IMR-90 (cell line): ENCODE results near the gene TP53TG5. TPM values are rescaled to one million over a fixed set of nuclear protein-coding genes. Genes with fewer than 3 reads are reported as not detected.
A peak's percentile ranks its signal among the peaks of the same experiment; 100 is the strongest.

Experiments
- ATAC-seq: fragments of 200-7000 bp; cut with Tn5 transposase; 2 replicates; pipeline ENCODE4 v1.9.1; 2020; ENCODE audit warnings: low read depth, mild to moderate bottlenecking, moderate library complexity
- BruUV-seq: library from RNA; stranded (reverse); fragments of 400-500 nt; replicated peaks from 2 replicates; lab custom pipeline; 2021; lab: Mats Ljungman, UMichigan
- CTCF ChIA-PET: fragments of 300-600 bp; formaldehyde crosslinking; extraction: SDS; loops from one replicate; lab custom pipeline; 2021; ENCODE audit warnings: antibody characterized with exemption; lab: Yijun Ruan, JAX
- POLR2A ChIA-PET: fragments of 300-600 bp; sonication (Branson Sonifier 250); formaldehyde crosslinking; loops from one replicate; lab custom pipeline; 2022; ENCODE audit warnings: antibody characterized with exemption; ENCODE audit not compliant: unreplicated experiment; lab: Charles Lee
- DNase-seq: peaks from one replicate; pipeline ENCODE4 v3.0.0; 2013
- H2AFZ ChIP-seq: replicated peaks from 2 replicates; pipeline ENCODE3; 2013; ENCODE audit warnings: low read length, mild to moderate bottlenecking; ENCODE audit not compliant: poor library complexity
- H2AK5ac ChIP-seq: 2 replicates; pipeline ENCODE4 v1.6.1; 2013; ENCODE audit warnings: low read depth, low read length, inconsistent platforms
- H2AK9ac ChIP-seq: replicated peaks from 2 replicates; pipeline ENCODE3; 2013; ENCODE audit warnings: mild to moderate bottlenecking, low read depth, low read length, moderate library complexity; ENCODE audit not compliant: poor library complexity
- H2BK120ac ChIP-seq: 2 replicates; pipeline ENCODE4 v1.6.1; 2013; ENCODE audit warnings: low read depth, low read length, inconsistent platforms
- H2BK15ac ChIP-seq: 3 replicates; pipeline ENCODE4 v1.6.1; 2013; ENCODE audit warnings: low read depth, low read length, inconsistent platforms
- H2BK20ac ChIP-seq: 2 replicates; pipeline ENCODE4 v1.6.1; 2013; ENCODE audit warnings: low read depth, mild to moderate bottlenecking, inconsistent platforms, low read length, moderate library complexity
- H2BK5ac ChIP-seq: 2 replicates; pipeline ENCODE4 v1.6.1; 2013; ENCODE audit warnings: mild to moderate bottlenecking, low read depth, low read length, inconsistent platforms; ENCODE audit not compliant: poor library complexity, severe bottlenecking
- H3K14ac ChIP-seq: replicated peaks from 2 replicates; pipeline ENCODE4 v1.6.1; 2013; ENCODE audit warnings: low read depth, low read length, inconsistent platforms
- H3K18ac ChIP-seq: 2 replicates; pipeline ENCODE4 v1.6.1; 2013; ENCODE audit warnings: low read depth, low read length, control low read depth
- H3K23ac ChIP-seq: 2 replicates; pipeline ENCODE4 v1.6.1; 2013; ENCODE audit warnings: low read depth, low read length, inconsistent platforms
- H3K27ac ChIP-seq: 2 replicates; pipeline ENCODE4 v1.5.1; 2013; ENCODE audit warnings: mild to moderate bottlenecking, control low read depth, low read length; ENCODE audit not compliant: insufficient read depth
- H3K27me3 ChIP-seq: 2 replicates; pipeline ENCODE4 v1.6.1; 2013; ENCODE audit warnings: low read length; ENCODE audit not compliant: control insufficient read depth, insufficient read depth
- H3K36me3 ChIP-seq: 2 replicates; pipeline ENCODE4 v1.6.1; 2013; ENCODE audit warnings: low read length, mixed read lengths; ENCODE audit not compliant: control insufficient read depth, insufficient read depth
- H3K4ac ChIP-seq: 2 replicates; pipeline ENCODE4 v1.6.1; 2013; ENCODE audit warnings: low read depth, low read length, inconsistent platforms
- H3K4me1 ChIP-seq: 2 replicates; pipeline ENCODE4 v1.6.1; 2013; ENCODE audit warnings: low read length, mixed read lengths; ENCODE audit not compliant: control insufficient read depth, insufficient read depth
- H3K4me2 ChIP-seq: 2 replicates; pipeline ENCODE4 v1.6.1; 2013; ENCODE audit warnings: low read depth, mild to moderate bottlenecking, control low read depth, low read length, moderate library complexity
- H3K4me3 ChIP-seq: 2 replicates; pipeline ENCODE4 v1.5.1; 2013; ENCODE audit warnings: low read depth, mild to moderate bottlenecking, control low read depth, low read length, moderate library complexity; ENCODE audit not compliant: insufficient read depth
- H3K56ac ChIP-seq: 2 replicates; pipeline ENCODE4 v1.6.1; 2013; ENCODE audit warnings: low read length, inconsistent platforms; ENCODE audit not compliant: insufficient read depth; ENCODE audit errors: extremely low read depth
- H3K79me1 ChIP-seq, 2 experiments: 2 replicates each; pipeline ENCODE4 v1.6.1; 2013; ENCODE audit warnings: low read length in 2 of 2, inconsistent platforms in 1 of 2, low read depth in 1 of 2
- H3K9ac ChIP-seq: 2 replicates; pipeline ENCODE4 v1.6.1; 2013; ENCODE audit warnings: low read depth, low read length, control low read depth
- H3K9me1 ChIP-seq: 2 replicates; pipeline ENCODE4 v1.6.1; 2013; ENCODE audit warnings: low read length, inconsistent platforms; ENCODE audit not compliant: insufficient read depth
- H3K9me3 ChIP-seq: 2 replicates; pipeline ENCODE4 v1.6.1; 2013; ENCODE audit warnings: low read length; ENCODE audit not compliant: control insufficient read depth, insufficient read depth
- H4K20me1 ChIP-seq: 2 replicates; pipeline ENCODE4 v1.6.1; 2013; ENCODE audit warnings: low read length, inconsistent platforms; ENCODE audit not compliant: insufficient read depth
- H4K5ac ChIP-seq: 2 replicates; pipeline ENCODE4 v1.6.1; 2013; ENCODE audit warnings: mild to moderate bottlenecking, low read depth, low read length, control low read depth
- H4K8ac ChIP-seq, 2 experiments: 2 replicates each; pipeline ENCODE4 v1.6.1; 2013; ENCODE audit warnings: low read depth in 2 of 2, low read length in 2 of 2, control low read depth in 1 of 2, inconsistent platforms in 1 of 2
- H4K91ac ChIP-seq: 2 replicates; pipeline ENCODE4 v1.6.1; 2013; ENCODE audit warnings: low read depth, low read length, inconsistent platforms; ENCODE audit not compliant: insufficient read depth
- BHLHE40 ChIP-seq: fragments of 150-350 bp; IDR thresholded peaks from 2 replicates; pipeline ENCODE4 v1.6.1; 2016; ENCODE audit warnings: mild to moderate bottlenecking, low read depth, low read length
- CEBPB ChIP-seq: IDR thresholded peaks from 2 replicates; pipeline ENCODE4 v1.6.1; 2012; ENCODE audit warnings: low read depth, low read length, improper control_type of control experiment
- CHD1 ChIP-seq: IDR thresholded peaks from 2 replicates; pipeline ENCODE4 v1.6.1; 2012; ENCODE audit warnings: low read depth, low read length, improper control_type of control experiment
- FOS ChIP-seq: fragments of 150-350 bp; IDR thresholded peaks from 2 replicates; pipeline ENCODE4 v1.6.1; 2016; ENCODE audit warnings: low read depth, low read length
- MAFK ChIP-seq: IDR thresholded peaks from 2 replicates; pipeline ENCODE4 v1.6.1; 2012; ENCODE audit warnings: low read depth, low read length, improper control_type of control experiment
- MXI1 ChIP-seq: IDR thresholded peaks from 2 replicates; pipeline ENCODE4 v1.6.1; 2012; ENCODE audit warnings: low read depth, mild to moderate bottlenecking, low read length, moderate library complexity, borderline replicate concordance
- NFE2L2 ChIP-seq: fragments of 150-350 bp; IDR thresholded peaks from 2 replicates; pipeline ENCODE4 v1.6.1; 2016; ENCODE audit warnings: low read depth, mild to moderate bottlenecking, low read length
- RAD21 ChIP-seq: IDR thresholded peaks from 2 replicates; pipeline ENCODE4 v1.6.1; 2012; ENCODE audit warnings: low read length, improper control_type of control experiment
- RCOR1 ChIP-seq: IDR thresholded peaks from 2 replicates; pipeline ENCODE4 v1.6.1; 2012; ENCODE audit warnings: mild to moderate bottlenecking, low read length, improper control_type of control experiment; ENCODE audit not compliant: insufficient replicate concordance
- RFX5 ChIP-seq: IDR thresholded peaks from 2 replicates; pipeline ENCODE4 v1.8.0; 2012; ENCODE audit warnings: low read depth, mild to moderate bottlenecking, low read length, moderate library complexity
- SMC3 ChIP-seq: fragments of 150-350 bp; IDR thresholded peaks from 2 replicates; pipeline ENCODE4 v1.6.1; 2016; ENCODE audit warnings: low read depth, mild to moderate bottlenecking, antibody characterized with exemption, low read length, moderate library complexity
- WGBS, 2 experiments: methylation state at CpG; one replicate each; pipeline versions ENCODE4 v1.1.5 to v1.1.7; 2013; ENCODE audit warnings: missing lambda C conversion rate in 2 of 2; ENCODE audit not compliant: insufficient read length in 1 of 2; ENCODE audit errors: extremely low coverage in 2 of 2; 5-methylcytosine and 5-hydroxymethylcytosine counted together
- dilution Hi-C: fragments of 300-500 bp; cut with HindIII; formaldehyde crosslinking; loops from one replicate; pipeline ENCODE4 v1.14.3; 2018; ENCODE audit warnings: low sequenced_read_pairs; ENCODE audit not compliant: unreplicated experiment
- in situ Hi-C: fragments of 300-500 bp; cut with MboI; formaldehyde crosslinking; loops from 3 replicates; pipeline ENCODE4 v1.14.3; 2019; ENCODE audit warnings: low sequenced_read_pairs, inconsistent platforms, mixed read lengths
- intact Hi-C: fragments of 100-400 bp; cut with micrococcal nuclease; formaldehyde crosslinking; loops from 2 replicates; pipeline ENCODE4 v1.10.0; 2022
- polyA plus RNA-seq, 3 experiments: library from polyadenylated mRNA; depleted of rRNA; stranded (reverse); fragments of >200 nt; gene quantifications; 2 replicates each; pipeline ENCODE4 v1.2.3, GENCODE V29; 2012; ENCODE audit warnings: low replicate concordance in 1 of 3
- total RNA-seq: library from RNA; depleted of rRNA; stranded (reverse); fragments of >200 nt; gene quantifications from 2 replicates; pipeline ENCODE4 v1.2.3, GENCODE V29; 2012
- TF ChIP-seq, protein P1 (sequence below): fragments of 150-350 bp; IDR thresholded peaks from 2 replicates; pipeline ENCODE4 v1.6.1; 2016; ENCODE audit warnings: low read depth, mild to moderate bottlenecking, low read length, moderate library complexity, borderline replicate concordance
- TF ChIP-seq, protein P2 (sequence below): conservative IDR thresholded peaks from 2 replicates; pipeline ENCODE4 v1.5.1; 2012; ENCODE audit warnings: mild to moderate bottlenecking, low read depth, low read length, improper control_type of control experiment
- TF ChIP-seq, protein P3 (sequence below): fragments of 150-350 bp; IDR thresholded peaks from 2 replicates; pipeline ENCODE4 v1.6.1; 2017; ENCODE audit warnings: mild to moderate bottlenecking, antibody characterized with exemption, low read length, low read depth

The TP53TG5 gene
- total and polyA plus RNA-seq, 2 of the 4 experiments (the other 2 are of a cell fraction): not detected

- no peak overlapping the region for H2BK120ac ChIP-seq
- H2AFZ ChIP-seq: peak overlapping the region; percentile 88
- H3K4me3 ChIP-seq: peak overlapping the region; percentile 37
- no peak overlapping the region for H2AK5ac ChIP-seq
- no peaks in the 10 kb centered on the region for H3K9me1 ChIP-seq
- no peak overlapping the region for H3K27ac ChIP-seq
- H3K14ac ChIP-seq: no peak overlapping the region; the same call in 1 of the 2 replicates
- H3K4me1 ChIP-seq: no peaks in the 10 kb centered on the region; the same call in 1 of the 2 replicates
- H2BK20ac ChIP-seq: peak overlapping the region; percentile 72; the same call in 1 of the 2 replicates
- peaks cover 0 to 2% of the 10 kb centered on the region in 2 experiments; a peak in 1 of 4 replicates for H3K79me1 ChIP-seq
- CTCF ChIA-PET: interaction anchor here (0.6 to 3.7 kb wide), 24 partner anchors 9 to 406 kb away, joined by 3 to 38 read pairs (median 4); partner anchors contain the start of gene SYS1
- 53% methylated on average over 5 of the region's 38 CpGs; no CpG with 5 or more reads in 1 of the 2 experiments for WGBS, 2 experiments
- peak overlapping the region; percentile 78 for H3K4me2 ChIP-seq
- peak overlapping the region; percentile 53 for H2AK9ac ChIP-seq
- H4K20me1 ChIP-seq: no peaks in the 10 kb centered on the region
- DNase-seq: peak; percentile 66
- peak overlapping the region; percentile 4; the same call in 1 of the 2 replicates for H4K5ac ChIP-seq
- no peaks in the 10 kb centered on the region for H3K27me3 ChIP-seq
- no peak overlapping the region for H2BK15ac ChIP-seq
- BruUV-seq: no TSS peak
- TF ChIP-seq SMC3: peak; percentile 85
- TF ChIP-seq MAFK: no peak
- TF ChIP-seq, protein P1, sequence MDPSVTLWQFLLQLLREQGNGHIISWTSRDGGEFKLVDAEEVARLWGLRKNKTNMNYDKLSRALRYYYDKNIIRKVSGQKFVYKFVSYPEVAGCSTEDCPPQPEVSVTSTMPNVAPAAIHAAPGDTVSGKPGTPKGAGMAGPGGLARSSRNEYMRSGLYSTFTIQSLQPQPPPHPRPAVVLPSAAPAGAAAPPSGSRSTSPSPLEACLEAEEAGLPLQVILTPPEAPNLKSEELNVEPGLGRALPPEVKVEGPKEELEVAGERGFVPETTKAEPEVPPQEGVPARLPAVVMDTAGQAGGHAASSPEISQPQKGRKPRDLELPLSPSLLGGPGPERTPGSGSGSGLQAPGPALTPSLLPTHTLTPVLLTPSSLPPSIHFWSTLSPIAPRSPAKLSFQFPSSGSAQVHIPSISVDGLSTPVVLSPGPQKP: no peak
- TF ChIP-seq RFX5: no peak
- TF ChIP-seq, protein P2, sequence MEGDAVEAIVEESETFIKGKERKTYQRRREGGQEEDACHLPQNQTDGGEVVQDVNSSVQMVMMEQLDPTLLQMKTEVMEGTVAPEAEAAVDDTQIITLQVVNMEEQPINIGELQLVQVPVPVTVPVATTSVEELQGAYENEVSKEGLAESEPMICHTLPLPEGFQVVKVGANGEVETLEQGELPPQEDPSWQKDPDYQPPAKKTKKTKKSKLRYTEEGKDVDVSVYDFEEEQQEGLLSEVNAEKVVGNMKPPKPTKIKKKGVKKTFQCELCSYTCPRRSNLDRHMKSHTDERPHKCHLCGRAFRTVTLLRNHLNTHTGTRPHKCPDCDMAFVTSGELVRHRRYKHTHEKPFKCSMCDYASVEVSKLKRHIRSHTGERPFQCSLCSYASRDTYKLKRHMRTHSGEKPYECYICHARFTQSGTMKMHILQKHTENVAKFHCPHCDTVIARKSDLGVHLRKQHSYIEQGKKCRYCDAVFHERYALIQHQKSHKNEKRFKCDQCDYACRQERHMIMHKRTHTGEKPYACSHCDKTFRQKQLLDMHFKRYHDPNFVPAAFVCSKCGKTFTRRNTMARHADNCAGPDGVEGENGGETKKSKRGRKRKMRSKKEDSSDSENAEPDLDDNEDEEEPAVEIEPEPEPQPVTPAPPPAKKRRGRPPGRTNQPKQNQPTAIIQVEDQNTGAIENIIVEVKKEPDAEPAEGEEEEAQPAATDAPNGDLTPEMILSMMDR: peak; percentile 80
- TF ChIP-seq RAD21: peak; percentile 75
- TF ChIP-seq BHLHE40: no peak
- TF ChIP-seq RCOR1: no peak
- no peak for TF ChIP-seq CHD1
- TF ChIP-seq CEBPB: no peak
- TF ChIP-seq MXI1: no peak
- no peak for TF ChIP-seq NFE2L2
- TF ChIP-seq, protein P3, sequence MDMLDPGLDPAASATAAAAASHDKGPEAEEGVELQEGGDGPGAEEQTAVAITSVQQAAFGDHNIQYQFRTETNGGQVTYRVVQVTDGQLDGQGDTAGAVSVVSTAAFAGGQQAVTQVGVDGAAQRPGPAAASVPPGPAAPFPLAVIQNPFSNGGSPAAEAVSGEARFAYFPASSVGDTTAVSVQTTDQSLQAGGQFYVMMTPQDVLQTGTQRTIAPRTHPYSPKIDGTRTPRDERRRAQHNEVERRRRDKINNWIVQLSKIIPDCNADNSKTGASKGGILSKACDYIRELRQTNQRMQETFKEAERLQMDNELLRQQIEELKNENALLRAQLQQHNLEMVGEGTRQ: no peak
- TF ChIP-seq FOS: no peak
- ATAC-seq: peak; percentile 89
- POLR2A ChIA-PET: no interaction called here
- H3K9ac ChIP-seq: no peak overlapping the region
- H3K4ac ChIP-seq: no peak overlapping the region; the same call in 1 of the 2 replicates
- H4K91ac ChIP-seq: no peak overlapping the region
- in situ Hi-C loops: no loop called here
- H4K8ac ChIP-seq: peak overlapping the region; percentile 27 to 53; a peak in 2 of 4 replicates
- no peaks in the 10 kb centered on the region for H3K9me3 ChIP-seq
- no peak overlapping the region for H3K18ac ChIP-seq
- H3K56ac ChIP-seq: no peak overlapping the region
- peaks cover 2% of the 10 kb centered on the region for H3K36me3 ChIP-seq
- dilution Hi-C loops: no loop called here
- no peak overlapping the region for H2BK5ac ChIP-seq
- no peak overlapping the region for H3K23ac ChIP-seq
- intact Hi-C loops: loop anchor here (1.0 kb wide), 2 partner anchors 64 to 398 kb away; no protein-coding TSS in a partner anchor
Observed at GRCh38 chr20:45373353-45374100, 4.6 kb downstream of the TP53TG5 start.
